GM19043 (cell line): ENCODE data around the gene ST8SIA5.

Experiments
- ATAC-seq: cut with Tn5 transposase; IDR thresholded peaks from one replicate; pipeline ENCODE4 v1.9.1; 2021; ENCODE audit warnings: low read depth; ENCODE audit not compliant: unreplicated experiment

The ST8SIA5 gene

DNA sequence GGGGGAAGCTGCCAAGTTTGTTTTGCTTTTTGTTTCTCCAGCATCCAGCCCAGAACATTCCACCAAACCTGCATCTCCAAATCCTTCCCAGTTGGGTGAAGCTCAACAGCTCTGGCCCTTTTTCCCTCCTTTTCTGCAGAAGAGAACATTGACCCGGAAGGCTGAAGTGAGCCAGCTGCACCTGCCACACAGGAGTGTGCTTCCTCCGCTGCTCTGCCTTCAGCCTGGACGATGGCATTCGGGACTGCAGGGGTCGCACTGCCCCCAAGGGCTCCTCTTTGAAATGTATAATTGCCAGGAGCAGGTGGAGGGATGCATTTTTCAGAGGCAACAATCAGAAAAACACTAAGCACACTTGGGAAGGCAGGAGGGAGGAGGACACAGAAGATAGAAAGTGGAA, 41.8 kb downstream of the ST8SIA5 start:
- no peak for ATAC-seq

- no peak for ATAC-seq
Observed at GRCh38 chr18:46712406-46712805, 44.4 kb downstream of the ST8SIA5 start.

- ATAC-seq: no peak
Observed at GRCh38 chr18:46711444-46711863, 45.4 kb downstream of the ST8SIA5 start.

DNA sequence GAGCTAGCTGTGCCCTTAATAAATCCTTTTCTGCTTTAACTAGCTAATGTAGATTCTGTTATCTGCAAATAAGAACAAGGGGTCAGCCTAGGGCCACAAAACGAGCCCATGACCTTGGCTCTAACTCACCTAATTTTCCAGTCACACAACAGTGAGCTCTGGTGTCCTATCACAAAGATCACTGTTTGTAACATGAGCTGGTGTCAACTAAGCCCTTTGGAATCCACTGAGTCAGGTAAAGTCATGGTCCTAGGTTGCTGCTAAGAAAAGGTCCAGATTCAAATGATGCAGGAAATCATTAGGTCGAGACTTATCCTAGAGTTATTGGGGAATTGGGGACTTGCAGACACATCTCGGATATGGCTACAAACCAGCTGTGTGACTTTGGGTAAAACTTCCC, 49.9 kb downstream of the ST8SIA5 start:
- no peak for ATAC-seq

DNA sequence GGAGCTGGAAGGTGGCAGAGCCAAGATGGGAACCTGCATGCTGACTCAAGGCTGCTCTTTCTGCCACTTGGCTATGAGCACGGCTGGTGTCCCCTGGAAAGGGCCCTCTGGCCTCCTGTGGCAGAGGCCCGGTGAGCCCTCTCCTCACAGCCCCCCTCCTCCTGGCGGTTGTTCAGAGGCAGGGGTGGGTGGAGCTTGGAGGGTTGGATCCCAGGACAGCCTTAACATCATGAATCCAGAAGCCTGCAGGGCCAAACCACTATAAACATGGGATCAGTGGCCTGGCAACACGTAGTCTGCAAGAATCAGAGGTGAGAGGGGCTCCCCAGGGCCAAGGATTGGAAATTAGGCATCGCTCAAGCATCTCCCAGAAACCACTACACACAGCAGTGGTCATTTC, 51.3 kb downstream of the ST8SIA5 start:
- ATAC-seq: no peak

DNA sequence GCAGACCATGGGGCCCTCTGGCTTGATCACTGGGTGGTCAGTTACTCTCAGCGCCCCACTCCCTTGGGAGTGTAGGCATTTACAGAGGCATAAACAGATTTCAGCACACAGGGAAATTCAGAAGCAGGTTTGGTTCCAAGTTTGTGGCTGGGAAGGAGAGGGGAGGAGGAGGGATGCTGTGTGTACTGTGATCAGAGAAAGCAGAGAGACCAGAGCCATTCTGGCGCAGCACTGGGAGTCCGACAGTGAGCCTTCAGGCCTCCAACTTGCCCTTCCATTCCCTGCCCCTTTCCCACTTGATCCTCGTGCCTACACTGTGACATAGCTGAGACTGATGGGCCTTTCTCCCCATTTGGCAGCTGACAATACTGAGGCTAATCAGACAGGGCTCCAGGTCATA, 52.0 kb downstream of the ST8SIA5 start:
- no peak for ATAC-seq

GRCh38 chr18:46704189-46704588, 52.7 kb downstream of the ST8SIA5 start:
- ATAC-seq: no peak

- no peak for ATAC-seq
Observed at GRCh38 chr18:46702471-46702870, 54.4 kb downstream of the ST8SIA5 start.

- ATAC-seq: no peak
Observed at GRCh38 chr18:46700066-46700824, 56.6 kb downstream of the ST8SIA5 start.

DNA sequence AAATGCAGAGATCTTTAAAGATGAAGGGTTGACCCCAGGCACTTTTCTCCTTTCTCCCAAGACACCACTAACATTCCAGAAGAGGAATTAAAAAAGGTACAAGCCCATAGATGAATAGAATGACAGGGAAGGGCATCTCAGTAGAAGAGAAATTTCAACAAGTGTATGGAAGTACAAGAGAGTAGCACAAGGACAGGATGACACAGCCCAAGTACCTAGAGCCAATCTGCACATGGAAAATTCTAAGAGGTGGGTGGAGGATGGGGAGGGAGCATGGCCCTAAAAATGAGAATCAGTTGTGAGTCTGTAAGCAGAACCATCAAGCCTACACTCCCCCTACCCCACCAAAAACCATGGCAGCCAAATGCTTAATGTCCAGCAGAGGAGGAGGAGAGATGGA, 60.2 kb downstream of the ST8SIA5 start:
- ATAC-seq: no peak

GRCh38 chr18:46696268-46696667, 60.6 kb downstream of the ST8SIA5 start:
- ATAC-seq: no peak

- ATAC-seq: no peak
Observed at GRCh38 chr18:46693996-46694395, 62.9 kb downstream of the ST8SIA5 start.

DNA sequence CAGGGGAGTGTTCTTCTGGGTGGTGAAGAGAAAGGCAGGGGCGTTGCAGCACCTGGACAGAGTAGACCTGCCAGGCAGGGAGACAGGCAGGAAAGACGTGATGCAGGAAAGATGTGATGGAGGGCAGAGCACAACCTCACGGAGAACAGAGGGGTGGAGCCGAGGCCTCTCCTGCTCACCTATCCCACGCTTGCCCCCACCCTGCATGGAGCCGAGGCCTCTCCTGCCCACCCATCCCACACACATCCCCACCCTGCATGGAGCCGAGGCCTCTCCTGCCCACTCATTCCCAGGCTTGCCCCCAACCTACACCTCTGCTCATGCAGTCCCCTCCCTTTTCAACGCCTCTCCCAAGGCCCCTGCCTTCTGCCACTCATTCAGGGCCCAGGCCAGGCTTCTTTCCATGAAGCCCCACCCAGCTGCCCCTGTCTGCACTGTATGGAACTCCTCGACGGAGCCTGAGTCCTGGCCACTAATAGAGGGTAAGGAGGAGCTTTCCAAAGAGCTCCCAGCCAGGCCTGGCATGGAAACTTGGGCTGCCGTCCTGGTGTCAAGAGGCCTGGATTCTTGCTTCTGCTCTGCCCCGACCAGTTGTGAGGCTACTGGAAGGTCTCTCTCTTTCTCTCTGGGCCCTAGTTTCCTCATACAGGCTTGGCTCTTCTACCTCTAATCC, 67.9 kb downstream of the ST8SIA5 start:
- ATAC-seq: no peak

DNA sequence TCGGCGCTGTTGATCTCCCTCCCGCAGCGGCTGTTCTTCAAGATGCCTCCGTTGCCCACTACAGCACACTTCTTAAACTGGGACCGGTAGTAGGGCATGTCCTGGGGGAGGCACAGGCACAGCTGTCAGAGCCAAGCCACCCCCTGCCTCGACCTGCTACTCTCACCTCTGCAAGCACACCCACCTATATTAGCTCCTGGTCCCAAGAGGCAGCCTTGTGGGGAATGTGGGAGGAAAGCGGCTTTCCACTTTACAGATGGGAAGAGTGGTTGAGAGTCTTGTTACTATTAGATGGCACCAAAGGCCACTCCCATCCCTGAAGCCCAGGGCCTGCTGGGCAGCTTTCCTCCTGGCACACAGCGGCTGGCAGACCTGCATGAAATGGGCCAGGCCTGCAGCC, 70.7 kb downstream of the ST8SIA5 start:
- ATAC-seq: no peak

GRCh38 chr18:46683252-46683651, 73.6 kb downstream of the ST8SIA5 start:
- no peak for ATAC-seq

DNA sequence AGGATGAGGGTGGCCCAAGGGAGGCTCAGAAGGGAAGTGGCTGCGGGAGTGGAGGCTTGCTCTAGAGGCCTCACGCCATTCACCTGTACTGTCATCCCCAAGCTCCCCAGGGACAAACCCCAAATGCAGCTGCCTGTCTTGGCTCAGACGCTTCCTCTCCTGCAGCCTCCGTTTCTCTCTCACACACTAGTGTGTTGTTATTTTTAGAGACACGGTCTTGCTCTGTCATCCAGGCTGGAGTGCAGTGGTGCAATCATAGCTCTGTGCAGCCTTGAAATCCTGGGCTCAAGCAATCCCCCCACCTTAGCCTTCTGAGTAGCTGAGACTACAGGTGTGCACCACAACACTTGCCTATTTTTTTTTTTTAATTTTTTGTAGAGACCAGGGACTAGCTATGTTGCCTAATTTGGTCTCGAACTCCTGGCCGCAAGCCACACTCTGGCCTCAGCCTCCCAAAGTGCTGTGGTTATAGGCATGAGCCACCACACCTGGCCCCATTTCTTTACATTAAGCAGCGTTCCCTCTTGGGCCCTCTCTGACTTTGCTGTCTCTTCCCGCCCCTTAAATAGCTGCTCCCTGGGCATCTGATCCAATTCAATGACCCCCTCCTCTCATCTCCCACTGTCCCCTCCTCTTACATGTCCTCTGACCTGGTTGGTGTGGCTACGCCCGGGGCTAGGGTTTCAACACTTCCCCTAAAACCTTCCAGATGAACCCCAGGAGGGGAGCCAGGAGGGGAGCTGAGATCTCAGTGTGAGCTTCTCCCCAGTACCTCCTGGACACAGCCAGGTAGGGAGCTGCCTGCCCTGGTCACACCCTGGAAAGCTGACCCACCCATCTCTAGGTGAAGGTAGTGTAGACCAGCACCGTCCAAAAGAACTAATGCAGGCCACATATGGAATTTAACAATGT, 75.8 kb downstream of the ST8SIA5 start:
- no peak for ATAC-seq

- no peak for ATAC-seq
Observed at GRCh38 chr18:46679846-46680598, 76.8 kb downstream of the ST8SIA5 start.

DNA sequence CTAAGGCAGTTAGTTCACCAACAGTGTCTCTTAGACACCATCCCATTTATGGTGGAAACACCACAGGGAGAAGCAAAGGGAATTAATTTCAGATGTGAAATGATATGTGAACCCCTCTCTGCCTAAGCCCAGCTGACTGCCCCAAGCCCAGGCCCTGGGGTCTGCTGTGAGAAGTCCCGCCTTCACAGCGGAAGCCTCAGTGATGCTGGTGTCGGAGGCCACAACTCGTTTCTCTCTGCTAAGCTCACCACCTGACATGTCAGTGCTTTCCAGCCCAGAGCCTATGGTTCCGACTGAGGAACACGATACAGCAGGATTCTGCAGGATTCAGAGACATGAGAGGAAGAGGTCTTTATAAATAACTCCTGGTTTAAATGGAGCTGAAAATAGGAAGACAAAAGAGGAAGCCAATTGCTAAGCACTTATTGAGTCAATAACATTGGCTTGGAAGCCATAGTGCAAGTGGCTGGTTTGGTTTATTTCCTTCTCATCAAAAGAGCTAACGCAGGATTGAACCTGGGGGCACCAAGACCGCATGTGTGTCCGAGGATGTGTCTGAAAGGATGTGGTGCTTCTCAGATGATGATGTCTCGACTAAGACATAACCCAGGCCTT, 78.0 kb downstream of the ST8SIA5 start:
- no peak for ATAC-seq

DNA sequence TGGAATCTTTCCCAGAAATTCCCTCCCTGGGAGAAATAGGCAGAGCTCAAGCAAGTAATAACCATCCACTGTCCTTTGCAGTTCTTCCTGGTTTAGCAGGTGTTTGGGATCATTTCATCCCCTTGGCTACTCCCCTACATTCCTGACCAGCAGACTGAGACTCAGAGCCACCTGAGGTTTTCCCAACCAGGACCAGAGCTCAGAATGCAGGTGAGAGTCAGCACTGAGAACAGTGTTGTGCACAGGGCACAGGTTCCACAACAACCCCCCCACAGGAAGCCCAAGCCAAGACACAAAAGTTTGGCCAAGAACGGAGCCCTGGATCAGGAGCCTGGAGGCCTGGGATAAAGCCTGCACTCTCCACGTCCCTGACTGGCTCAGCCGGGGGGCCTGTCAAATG, 78.8 kb downstream of the ST8SIA5 start:
- ATAC-seq: no peak

DNA sequence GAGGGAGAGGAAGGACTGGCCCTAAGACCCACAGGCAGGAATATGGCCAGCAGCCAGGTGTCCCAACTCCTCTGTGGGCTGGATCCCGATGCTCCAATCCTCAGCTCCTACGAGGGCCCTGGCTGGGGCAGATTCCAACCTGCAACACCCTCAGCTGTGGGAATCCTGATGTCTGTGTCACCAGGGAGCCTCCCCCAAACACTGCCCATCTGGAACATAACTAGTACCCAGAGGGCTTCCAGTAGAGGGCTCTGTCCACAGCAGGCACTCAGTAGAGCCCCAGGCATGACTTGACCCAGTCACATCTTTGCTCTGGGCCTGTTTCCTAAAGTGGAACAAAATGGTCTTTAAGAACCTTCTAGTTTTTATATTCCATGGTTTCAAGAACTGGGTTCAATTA, 79.2 kb downstream of the ST8SIA5 start:
- no peak for ATAC-seq
